Measurements from ENCODE around the gene PTPRD. TPM values are rescaled to one million over a fixed set of nuclear protein-coding genes. Genes with fewer than 3 reads are reported as not detected.

PTPRD gene
- total and polyA plus RNA-seq, 9 of the 15 experiments (the other 6 are each of a cell fraction or from before 2014, with no cell fraction given), result 0.11 TPM; not detected in 8

GRCh38 chr9:8963885-8964284 lies 1648.9 kb downstream of the PTPRD start:
- Histone ChIP-seq H3K27me3 (ENCODE audit: control insufficient read depth in 2 of 2, insufficient read depth in 2 of 2, low read length in 2 of 2) (no peaks in the 10 kb centered on the region), H2AFZ (ENCODE audit: low read depth, low read length) (no peak overlapping the region), H3K9ac (ENCODE audit: insufficient read depth in 1 of 2, low read depth in 2 of 2, low read length in 2 of 2) (no peak overlapping the region), H3K79me2 (ENCODE audit: control insufficient read depth, insufficient read depth, low read length) (no peaks in the 10 kb centered on the region), H3K36me3 (ENCODE audit: control insufficient read depth, insufficient read depth, low read length) (no peaks in the 10 kb centered on the region), H3K4me3 (no peak overlapping the region), H3K4me1 (replicated peaks in 1 of 2; ENCODE audit: control insufficient read depth in 2 of 2, insufficient read depth in 2 of 2, low read length in 2 of 2) (no peaks in the 10 kb centered on the region), H3K9me1 (ENCODE audit: control insufficient read depth, insufficient read depth, low read length) (no peaks in the 10 kb centered on the region), H3K9me3 (replicated peaks; ENCODE audit: control insufficient read depth, insufficient read depth, low read depth, low read length) (no peaks in the 10 kb centered on the region), H3K27ac (ENCODE audit: extremely low read depth, low read depth, low read length) (no peak overlapping the region), H3K4me2 (ENCODE audit: insufficient read depth, low read length) (no peak overlapping the region), H4K20me1 (replicated peaks; ENCODE audit: control insufficient read depth, insufficient read depth, low read length) (no peaks in the 10 kb centered on the region)
- no peak for FAIRE-seq
- ATAC-seq, result no peak
- TF ChIP-seq TFE3 (CRISPR knock-in tag; IDR thresholded peaks at IDR 0.05) (no peak), BMI1 (IDR thresholded peaks at IDR 0.05; ENCODE audit: low read length) (no peak), NCOR1 (IDR thresholded peaks at IDR 0.05) (no peak), GATAD2B (IDR thresholded peaks at IDR 0.05; ENCODE audit: borderline replicate concordance) (no peak), ZNF23 (CRISPR knock-in tag; IDR thresholded peaks at IDR 0.05) (no peak), THRB (CRISPR knock-in tag; conservative IDR thresholded peaks at IDR 0.05) (no peak), CC2D1A (IDR thresholded peaks at IDR 0.05) (no peak), USF2 (CRISPR knock-in tag; IDR thresholded peaks at IDR 0.05) (no peak), XRCC5 (IDR thresholded peaks at IDR 0.05; ENCODE audit: low read depth, low read length) (no peak), BRF2 (IDR thresholded peaks at IDR 0.05; ENCODE audit: borderline replicate concordance, insufficient read depth, insufficient read length) (no peak), GTF2E2 (tag; IDR thresholded peaks at IDR 0.05) (no peak), SMAD2 (IDR thresholded peaks at IDR 0.05; ENCODE audit: low read depth, low read length) (no peak), ZNF277 (CRISPR knock-in tag; IDR thresholded peaks at IDR 0.05; ENCODE audit: borderline replicate concordance) (no peak), ZNF79 (CRISPR knock-in tag; IDR thresholded peaks at IDR 0.05; ENCODE audit: low read depth) (no peak), ATF6 (CRISPR knock-in tag; IDR thresholded peaks at IDR 0.05) (no peak), MTA1 (IDR thresholded peaks at IDR 0.05; ENCODE audit: borderline replicate concordance) (no peak)
- ChIA-PET CTCF (ENCODE audit: low intra/inter-chr PET ratio) (no interaction called here), POLR2A (no interaction called here)
- no TSS peak for BruUV-seq (replicated peaks)
- no peak for DNase-seq (ENCODE audit: extremely low read depth in 1 of 4, low spot score in 3 of 4)
- in situ Hi-C loops (cut with MboI), result no loop called here
- intact Hi-C loops (cut with micrococcal nuclease), result no loop called here
